KMS-11 (cell line): ENCODE data around the gene PUSL1.

Experiments used
- H2AFZ ChIP-seq: fragments of 200-600 bp; sonication (generic); 2 replicates; pipeline ENCODE4 v1.6.1; 2016; ENCODE audit warnings: antibody characterized with exemption, mixed run types, low read depth
- H3K27ac ChIP-seq: fragments of 200-600 bp; sonication (generic); 2 replicates; pipeline ENCODE4 v1.6.1; 2016; ENCODE audit warnings: mild to moderate bottlenecking, mixed run types
- H3K27me3 ChIP-seq: fragments of 200-600 bp; sonication (generic); 2 replicates; pipeline ENCODE4 v1.6.1; 2017; ENCODE audit warnings: mild to moderate bottlenecking, low read depth, mixed run types, moderate library complexity; ENCODE audit not compliant: insufficient read depth
- H3K36me3 ChIP-seq: fragments of 200-600 bp; sonication (generic); 2 replicates; pipeline ENCODE4 v1.6.1; 2017; ENCODE audit warnings: mild to moderate bottlenecking, mixed run types; ENCODE audit not compliant: insufficient read depth
- H3K4me1 ChIP-seq: fragments of 200-600 bp; sonication (generic); 2 replicates; pipeline ENCODE4 v1.6.1; 2016; ENCODE audit warnings: mild to moderate bottlenecking, low read depth, mixed run types; ENCODE audit not compliant: poor library complexity, severe bottlenecking
- H3K4me2 ChIP-seq: fragments of 200-600 bp; sonication (generic); 2 replicates; pipeline ENCODE4 v1.7.0; 2016; ENCODE audit warnings: mild to moderate bottlenecking, mixed run types
- H3K4me3 ChIP-seq: fragments of 200-600 bp; sonication (generic); IDR thresholded peaks from 2 replicates; pipeline ENCODE4 v1.6.1; 2017; ENCODE audit warnings: low read depth, low read length, mixed read lengths; ENCODE audit not compliant: insufficient read depth
- H3K79me2 ChIP-seq: fragments of 200-600 bp; sonication (generic); 2 replicates; pipeline ENCODE4 v1.6.1; 2016; ENCODE audit warnings: low read depth, mixed run types; ENCODE audit not compliant: insufficient read depth
- H3K9ac ChIP-seq: fragments of 200-600 bp; sonication (generic); 2 replicates; pipeline ENCODE4 v1.6.1; 2016; ENCODE audit warnings: mild to moderate bottlenecking, mixed run types
- H4K20me1 ChIP-seq: fragments of 200-600 bp; sonication (generic); 2 replicates; pipeline ENCODE4 v1.6.1; 2016; ENCODE audit warnings: mild to moderate bottlenecking, mixed run types; ENCODE audit not compliant: insufficient read depth
- TF ChIP-seq, protein P1 (sequence below): fragments of 200-600 bp; sonication (generic); conservative IDR thresholded peaks from 2 replicates; pipeline ENCODE4 v1.6.1; 2017; ENCODE audit warnings: low read depth, mild to moderate bottlenecking, antibody characterized with exemption, low read length, moderate library complexity, mixed read lengths

PUSL1 gene

DNA sequence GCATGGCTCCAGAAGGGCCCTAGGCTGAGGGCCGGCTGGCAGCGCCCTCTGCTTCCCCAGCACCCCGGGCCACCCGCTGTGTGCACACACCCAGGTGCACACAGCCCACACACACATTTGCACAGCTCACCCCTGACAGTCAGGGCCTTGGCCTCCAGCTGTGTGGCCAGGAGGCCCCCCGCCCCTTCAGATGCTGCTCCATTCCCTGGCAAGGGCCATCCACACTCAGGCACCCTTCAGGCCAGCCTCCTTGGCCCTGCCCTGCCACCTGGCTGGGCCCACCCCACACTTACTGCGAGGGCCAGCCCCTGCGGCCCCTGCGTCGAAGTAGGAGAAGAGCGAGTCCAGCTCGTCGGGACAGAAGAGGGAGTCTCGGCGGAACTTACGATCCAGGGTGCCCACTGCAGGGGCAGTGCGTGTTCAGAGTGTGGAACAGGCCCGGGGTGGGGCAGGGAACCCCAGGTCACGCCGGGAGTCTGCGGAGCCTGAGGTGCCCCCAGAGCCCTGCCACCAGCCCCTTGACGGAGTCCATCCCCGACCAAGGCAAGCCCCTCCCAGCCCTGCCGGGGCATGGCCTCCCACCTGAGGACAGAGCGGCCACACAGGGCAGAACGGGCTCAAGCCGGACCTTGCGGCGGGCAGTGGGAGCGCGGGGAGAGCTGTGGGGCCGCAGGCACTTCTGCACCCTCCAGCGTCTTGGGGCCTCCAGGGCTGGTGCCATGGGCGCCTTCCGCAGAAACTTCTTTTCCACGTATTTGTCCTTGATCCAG lies 13.1 kb upstream of the PUSL1 start:
- TF ChIP-seq, protein P1, sequence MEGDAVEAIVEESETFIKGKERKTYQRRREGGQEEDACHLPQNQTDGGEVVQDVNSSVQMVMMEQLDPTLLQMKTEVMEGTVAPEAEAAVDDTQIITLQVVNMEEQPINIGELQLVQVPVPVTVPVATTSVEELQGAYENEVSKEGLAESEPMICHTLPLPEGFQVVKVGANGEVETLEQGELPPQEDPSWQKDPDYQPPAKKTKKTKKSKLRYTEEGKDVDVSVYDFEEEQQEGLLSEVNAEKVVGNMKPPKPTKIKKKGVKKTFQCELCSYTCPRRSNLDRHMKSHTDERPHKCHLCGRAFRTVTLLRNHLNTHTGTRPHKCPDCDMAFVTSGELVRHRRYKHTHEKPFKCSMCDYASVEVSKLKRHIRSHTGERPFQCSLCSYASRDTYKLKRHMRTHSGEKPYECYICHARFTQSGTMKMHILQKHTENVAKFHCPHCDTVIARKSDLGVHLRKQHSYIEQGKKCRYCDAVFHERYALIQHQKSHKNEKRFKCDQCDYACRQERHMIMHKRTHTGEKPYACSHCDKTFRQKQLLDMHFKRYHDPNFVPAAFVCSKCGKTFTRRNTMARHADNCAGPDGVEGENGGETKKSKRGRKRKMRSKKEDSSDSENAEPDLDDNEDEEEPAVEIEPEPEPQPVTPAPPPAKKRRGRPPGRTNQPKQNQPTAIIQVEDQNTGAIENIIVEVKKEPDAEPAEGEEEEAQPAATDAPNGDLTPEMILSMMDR: no peak
- Histone ChIP-seq H3K27me3 (peaks cover 10% of the 10 kb centered on the region; the same call in 1 of the 2 replicates), H3K9ac (no peak overlapping the region), H3K79me2 (no peaks in the 10 kb centered on the region), H4K20me1 (no peaks in the 10 kb centered on the region; the same call in 1 of the 2 replicates), H3K4me1 (peaks cover 18% of the 10 kb centered on the region), H3K27ac (no peak overlapping the region), H3K36me3 (no peaks in the 10 kb centered on the region), H3K4me2 (no peak overlapping the region), H3K4me3 (no peak overlapping the region), H2AFZ (no peak overlapping the region)

- H2AFZ ChIP-seq: no peak overlapping the region
- H3K36me3 ChIP-seq: no peaks in the 10 kb centered on the region
- H3K79me2 ChIP-seq: no peaks in the 10 kb centered on the region
- H3K4me2 ChIP-seq: no peak overlapping the region
- H3K4me1 ChIP-seq: peaks cover 9% of the 10 kb centered on the region
- no peak overlapping the region for H3K27ac ChIP-seq
- H3K27me3 ChIP-seq: peaks cover under 1% of the 10 kb centered on the region; the same call in 1 of the 2 replicates
- no peak overlapping the region for H3K4me3 ChIP-seq
- no peaks in the 10 kb centered on the region; the same call in 1 of the 2 replicates for H4K20me1 ChIP-seq
- no peak overlapping the region for H3K9ac ChIP-seq
- TF ChIP-seq, protein P1: no peak
Measured at GRCh38 chr1:1296070-1297061, 12.0 kb upstream of the PUSL1 start.

DNA sequence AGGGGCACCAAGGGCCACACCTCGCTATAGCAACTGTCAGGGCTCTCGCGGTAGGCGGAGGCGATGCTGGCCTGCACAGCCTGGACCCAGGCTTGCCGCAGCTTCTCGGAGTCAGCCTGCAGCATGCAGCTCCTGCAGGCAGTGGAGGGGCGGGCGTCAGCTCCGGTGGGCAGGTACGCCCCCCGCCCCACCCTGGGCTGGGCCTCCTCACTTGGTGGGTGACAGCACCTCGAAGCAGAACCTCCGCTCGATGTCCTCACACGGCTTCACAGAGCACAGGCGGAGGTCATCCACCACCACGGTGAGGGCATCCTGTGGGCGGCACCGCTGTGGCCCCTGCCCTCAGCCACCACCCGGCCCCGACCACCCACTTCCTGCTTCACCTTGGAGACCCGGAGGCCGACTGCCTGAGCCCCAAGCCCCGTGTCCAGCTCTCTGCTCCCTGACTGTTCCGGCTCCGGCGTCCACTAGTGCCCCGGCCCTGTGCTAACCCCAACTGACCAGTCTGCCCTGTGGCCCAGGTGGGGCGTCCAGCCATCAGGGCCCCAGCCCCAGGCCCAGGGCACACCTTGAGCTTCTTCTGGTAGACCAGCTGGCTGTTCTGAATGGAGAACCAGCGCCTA lies 10.5 kb upstream of the PUSL1 start:
- Histone ChIP-seq H3K9ac (no peak overlapping the region), H3K27me3 (no peaks in the 10 kb centered on the region), H2AFZ (no peak overlapping the region), H3K4me3 (no peak overlapping the region), H3K27ac (no peak overlapping the region), H3K4me2 (no peak overlapping the region), H4K20me1 (no peaks in the 10 kb centered on the region; the same call in 1 of the 2 replicates), H3K36me3 (no peaks in the 10 kb centered on the region), H3K4me1 (no peaks in the 10 kb centered on the region), H3K79me2 (no peaks in the 10 kb centered on the region)
- TF ChIP-seq, protein P1: no peak
